Transverse colon (tissue), 4 donors: ENCODE measurements around the gene NCKAP5. TPM values are rescaled to one million over a fixed set of nuclear protein-coding genes. Genes with fewer than 3 reads are reported as not detected.

ENCODE experiments used
- DNase-seq: peaks from one replicate; pipeline ENCODE4 v3.0.0-alpha.2; 2019
- H3K27ac ChIP-seq, 4 donors: fragments of 200-600 bp; sonication (generic); 2 replicates each; pipeline ENCODE4 v1.5.1; 2016 to 2018; ENCODE audit warnings: inconsistent platforms in 4 of 4
- H3K27me3 ChIP-seq: fragments of 200-600 bp; sonication (generic); 2 replicates; pipeline ENCODE4 v1.5.1; 2017; ENCODE audit warnings: inconsistent platforms
- H3K36me3 ChIP-seq, 4 donors: fragments of 200-600 bp; sonication (generic); 2 replicates each; pipeline ENCODE4 v1.5.1; 2017 to 2019; ENCODE audit warnings: inconsistent platforms in 4 of 4
- H3K4me1 ChIP-seq, 4 donors: fragments of 200-600 bp; sonication (generic); 2 replicates each; pipeline ENCODE4 v1.5.1; 2017 to 2020; ENCODE audit warnings: inconsistent platforms in 4 of 4
- H3K4me3 ChIP-seq, 4 donors: fragments of 200-600 bp; sonication (generic); 1 replicate in 1 of 4; 2 replicates in 3 of 4; pipeline versions ENCODE4 v1.5.1 to v1.6.1; 2017 to 2019; ENCODE audit warnings: inconsistent platforms in 4 of 4
- H3K9me3 ChIP-seq, 2 donors: fragments of 200-600 bp; sonication (generic); 2 replicates each; pipeline ENCODE4 v1.5.1; 2017 to 2019; ENCODE audit warnings: inconsistent platforms in 2 of 2
- EP300 ChIP-seq: sonication (generic); formaldehyde crosslinking; IDR thresholded peaks from one replicate; pipeline ENCODE4 v1.6.1; 2017; ENCODE audit warnings: antibody characterized with exemption, low read depth
- POLR2A ChIP-seq: fragments of 450-650 bp; IDR thresholded peaks from one replicate; pipeline ENCODE4 v1.6.1; 2016; ENCODE audit warnings: antibody characterized with exemption, mild to moderate bottlenecking, moderate library complexity
- POLR2AphosphoS5 ChIP-seq, 3 donors: sonication (generic); formaldehyde crosslinking; IDR thresholded peaks; one replicate each; pipeline ENCODE4 v1.6.1; 2016; ENCODE audit warnings: antibody characterized with exemption in 3 of 3
- WGBS, 2 donors: methylation state at CpG; one replicate each; pipeline ENCODE4 v1.1.5; 2018; ENCODE audit warnings: low coverage in 1 of 2; 5-methylcytosine and 5-hydroxymethylcytosine counted together
- in situ Hi-C, 4 donors: fragments of 200-750 bp; cut with MboI; loops; one replicate each; pipeline versions ENCODE4 v1.15.0 to v1.15.1; 2017; ENCODE audit warnings: low sequenced_read_pairs in 3 of 4, low pct_ligation_motif_present in 1 of 4, low pct_unique_long_range_greater_than_20kb in 1 of 4
- intact Hi-C: fragments of 100-400 bp; cut with DNase I; formaldehyde crosslinking; loops from one replicate; pipeline ENCODE4 v1.15.1; 2023; ENCODE audit warnings: low total_unique reads
- total RNA-seq, 4 donors: library from RNA; depleted of rRNA; stranded (reverse); fragments of >200 nt; gene quantifications; one replicate each; pipeline ENCODE4 v1.1.0, GENCODE V29; 2016
- TF ChIP-seq, protein P1 (sequence below), 5 experiments: fragments of 200-600 bp in 3 of 5; fragments of 450-650 bp in 2 of 5; sonication (generic) in 3 of 5; IDR thresholded peaks; 1 replicate in 2 of 5; 2 replicates in 3 of 5; pipeline ENCODE4 v1.5.1; 2016 to 2017; ENCODE audit warnings: antibody characterized with exemption in 5 of 5, inconsistent platforms in 3 of 5, mild to moderate bottlenecking in 2 of 5, moderate library complexity in 1 of 5

The NCKAP5 gene
- total RNA-seq, 4 donors from 2014 or later, result 1.1 to 10.9 (median 5.0) TPM

DNA sequence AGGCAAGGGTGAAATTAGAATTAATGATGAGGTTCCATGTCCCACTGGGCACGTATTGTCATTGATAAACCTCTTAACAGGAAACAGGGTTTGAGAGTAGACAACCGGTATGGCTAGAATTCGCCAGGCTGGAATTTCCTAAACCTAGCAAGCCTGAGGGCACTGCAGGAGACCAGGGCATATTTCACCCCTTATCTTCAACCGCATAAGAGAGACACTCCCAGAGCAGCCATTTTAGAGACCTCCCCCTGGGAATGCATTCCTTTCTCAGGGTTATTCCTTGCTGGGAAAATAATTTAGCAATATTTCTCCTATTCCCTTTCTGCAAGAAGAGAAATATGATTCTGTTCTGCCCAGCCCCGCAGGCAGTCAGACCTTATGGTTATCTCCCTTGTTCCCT is 563.6 kb downstream of the NCKAP5 start:
- no peaks in the 10 kb centered on the region for H3K4me1 ChIP-seq
- no peaks in the 10 kb centered on the region for H3K27me3 ChIP-seq
- no peak overlapping the region for H3K27ac ChIP-seq
- no peaks in the 10 kb centered on the region for H3K36me3 ChIP-seq
- peaks cover 4 to 10% of the 10 kb centered on the region in 2 donors for H3K9me3 ChIP-seq
- in situ Hi-C loops, result no loop called here
- DNase-seq, result no peak
- intact Hi-C loops, result no loop called here
- TF ChIP-seq POLR2A (no peak), POLR2AphosphoS5 (IDR thresholded peaks at IDR 0.05) (no peak)
- WGBS, 2 donors, result 89 to 90% methylated on average over 3 to 5 of the region's 5 CpGs
- no peak overlapping the region for H3K4me3 ChIP-seq

DNA sequence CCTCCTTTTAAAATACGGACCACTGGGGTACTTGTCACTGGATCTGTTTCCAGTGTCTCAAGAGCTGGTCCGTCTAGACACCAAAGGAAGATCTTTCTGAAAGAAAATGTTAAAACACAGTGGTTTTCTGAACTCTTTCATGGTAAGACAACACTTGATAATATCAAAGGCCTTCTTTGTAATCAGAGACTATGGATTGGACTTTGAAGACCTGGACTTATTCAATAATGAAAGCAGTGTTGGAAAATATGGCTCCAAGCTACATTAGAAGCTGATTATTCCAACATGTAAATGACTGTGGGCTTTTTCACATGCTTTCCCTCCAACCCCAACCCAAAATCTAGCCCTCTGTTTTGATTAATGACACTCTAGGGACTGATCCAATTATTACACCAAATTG is 568.8 kb downstream of the NCKAP5 start:
- Histone ChIP-seq H3K9me3 (peaks cover 0 to under 1% of the 10 kb centered on the region in 2 donors), H3K27ac (no peak overlapping the region), H3K36me3 (no peaks in the 10 kb centered on the region), H3K4me1 (no peaks in the 10 kb centered on the region), H3K27me3 (no peaks in the 10 kb centered on the region), H3K4me3 (no peak overlapping the region)
- in situ Hi-C loops, result no loop called here
- TF ChIP-seq, protein P1, sequence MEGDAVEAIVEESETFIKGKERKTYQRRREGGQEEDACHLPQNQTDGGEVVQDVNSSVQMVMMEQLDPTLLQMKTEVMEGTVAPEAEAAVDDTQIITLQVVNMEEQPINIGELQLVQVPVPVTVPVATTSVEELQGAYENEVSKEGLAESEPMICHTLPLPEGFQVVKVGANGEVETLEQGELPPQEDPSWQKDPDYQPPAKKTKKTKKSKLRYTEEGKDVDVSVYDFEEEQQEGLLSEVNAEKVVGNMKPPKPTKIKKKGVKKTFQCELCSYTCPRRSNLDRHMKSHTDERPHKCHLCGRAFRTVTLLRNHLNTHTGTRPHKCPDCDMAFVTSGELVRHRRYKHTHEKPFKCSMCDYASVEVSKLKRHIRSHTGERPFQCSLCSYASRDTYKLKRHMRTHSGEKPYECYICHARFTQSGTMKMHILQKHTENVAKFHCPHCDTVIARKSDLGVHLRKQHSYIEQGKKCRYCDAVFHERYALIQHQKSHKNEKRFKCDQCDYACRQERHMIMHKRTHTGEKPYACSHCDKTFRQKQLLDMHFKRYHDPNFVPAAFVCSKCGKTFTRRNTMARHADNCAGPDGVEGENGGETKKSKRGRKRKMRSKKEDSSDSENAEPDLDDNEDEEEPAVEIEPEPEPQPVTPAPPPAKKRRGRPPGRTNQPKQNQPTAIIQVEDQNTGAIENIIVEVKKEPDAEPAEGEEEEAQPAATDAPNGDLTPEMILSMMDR (IDR thresholded peaks at IDR 0.05), result no peak
- TF ChIP-seq POLR2A (no peak), POLR2AphosphoS5 (IDR thresholded peaks at IDR 0.05) (no peak), EP300 (no peak)
- DNase-seq, result no peak
- intact Hi-C loops, result no loop called here
- WGBS, 2 donors, result 77 to 88% methylated on average over 2 of the region's 2 CpGs

DNA sequence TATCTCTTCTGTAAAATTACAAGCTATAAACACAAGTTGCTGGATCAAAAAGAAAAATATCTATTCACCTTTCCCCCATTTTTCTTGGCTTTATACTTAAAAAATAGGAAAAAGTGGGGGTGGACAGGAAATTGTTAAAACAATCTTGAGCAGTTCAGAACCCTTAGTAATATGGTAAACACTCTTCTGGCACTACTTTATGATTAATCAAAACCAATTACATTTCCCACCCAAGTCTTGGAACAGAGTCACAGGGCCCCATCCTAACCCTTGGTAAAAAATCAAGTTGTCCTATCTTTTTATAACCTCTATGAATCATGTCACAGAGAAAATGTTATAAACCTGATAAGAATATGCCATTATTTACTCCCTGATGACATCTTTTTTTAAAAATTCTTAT is 570.0 kb downstream of the NCKAP5 start:
- no peaks in the 10 kb centered on the region for H3K9me3 ChIP-seq
- in situ Hi-C loops, result no loop called here
- intact Hi-C loops, result no loop called here
- H3K27ac ChIP-seq, result no peak overlapping the region
- no peaks in the 10 kb centered on the region for H3K4me1 ChIP-seq
- H3K4me3 ChIP-seq, result no peak overlapping the region
- TF ChIP-seq POLR2AphosphoS5 (IDR thresholded peaks at IDR 0.05) (no peak), EP300 (no peak), POLR2A (no peak)
- TF ChIP-seq, protein P1 (IDR thresholded peaks at IDR 0.05), result no peak
- DNase-seq, result no peak
- H3K27me3 ChIP-seq, result no peaks in the 10 kb centered on the region
- no peaks in the 10 kb centered on the region for H3K36me3 ChIP-seq

DNA sequence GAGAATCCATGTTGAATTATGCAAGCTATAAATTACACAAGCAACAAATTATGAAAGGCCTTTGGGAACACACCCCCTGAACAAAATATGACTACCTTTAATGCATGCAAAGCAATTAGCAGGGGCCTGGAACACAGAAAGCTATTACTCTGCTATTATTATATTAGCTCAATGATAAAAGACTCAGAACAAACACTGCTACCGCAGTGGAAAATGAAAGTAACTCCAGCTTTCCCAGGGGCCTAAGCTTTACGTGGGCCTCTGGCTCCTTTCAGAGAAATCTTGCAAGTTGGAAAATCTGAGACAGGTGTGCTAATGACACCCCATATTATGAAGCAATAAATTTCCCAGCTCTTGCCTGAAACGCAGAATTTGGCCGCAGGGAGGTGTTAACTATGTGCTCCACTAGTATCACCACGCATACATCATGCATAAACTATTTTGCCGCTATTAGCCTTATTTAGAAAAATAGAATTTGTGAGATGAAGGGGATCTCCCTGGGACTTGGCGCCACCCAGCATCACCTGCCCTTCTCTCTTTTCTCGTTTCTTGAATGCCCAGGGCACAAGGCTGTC is 576.7 kb downstream of the NCKAP5 start:
- intact Hi-C loops, result no loop called here
- H3K4me3 ChIP-seq, result no peak overlapping the region
- DNase-seq, result no peak
- no peak overlapping the region for H3K27ac ChIP-seq
- H3K4me1 ChIP-seq, result no peaks in the 10 kb centered on the region
- WGBS, 2 donors, result 66 to 67% methylated on average over 8 of the region's 8 CpGs
- TF ChIP-seq POLR2A, result no peak
- TF ChIP-seq EP300, result no peak
- TF ChIP-seq, protein P1 (IDR thresholded peaks at IDR 0.05), result no peak
- no peak for TF ChIP-seq POLR2AphosphoS5 (IDR thresholded peaks at IDR 0.05)
- in situ Hi-C loops, result no loop called here
- H3K27me3 ChIP-seq, result no peaks in the 10 kb centered on the region
- H3K9me3 ChIP-seq, result no peaks in the 10 kb centered on the region
- no peaks in the 10 kb centered on the region for H3K36me3 ChIP-seq

DNA sequence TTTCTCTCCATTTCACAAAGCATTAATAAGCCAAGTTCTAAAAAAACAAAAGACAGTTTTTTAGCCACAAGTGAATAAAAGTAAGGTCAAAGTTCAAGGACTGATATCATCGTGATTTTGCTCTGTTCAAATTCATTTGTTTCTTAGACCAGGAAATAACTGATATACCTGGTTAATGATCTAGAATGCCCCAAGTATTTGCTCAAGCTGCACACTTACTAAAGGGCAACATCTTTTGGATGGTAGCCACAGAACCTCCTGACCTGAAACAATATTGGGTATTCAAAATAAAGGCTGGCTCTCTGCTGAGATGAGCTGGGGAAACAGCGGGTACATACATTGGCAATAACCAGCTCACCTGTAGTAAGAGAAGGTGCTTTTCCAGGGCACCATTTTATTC is 583.5 kb downstream of the NCKAP5 start:
- no peak for DNase-seq

More for the DNA sequence above, 583.5 kb downstream of the NCKAP5 start:
- Histone ChIP-seq H3K27ac (no peak overlapping the region), H3K27me3 (no peaks in the 10 kb centered on the region), H3K4me1 (no peaks in the 10 kb centered on the region), H3K9me3 (no peaks in the 10 kb centered on the region), H3K4me3 (no peak overlapping the region), H3K36me3 (no peaks in the 10 kb centered on the region)
- intact Hi-C loops (no loop called here), in situ Hi-C loops (no loop called here)
- 64 to 70% methylated on average over 2 of the region's 2 CpGs for WGBS, 2 donors
- TF ChIP-seq, protein P1 (IDR thresholded peaks at IDR 0.05), result no peak
- TF ChIP-seq POLR2A, result no peak
